ENCODE measurements around the gene NCAPD3. TPM values are rescaled to one million over a fixed set of nuclear protein-coding genes. Genes with fewer than 3 reads are reported as not detected.

The NCAPD3 gene
- total RNA-seq, 1 experiment from 2014 or later: 63.0 TPM

DNA sequence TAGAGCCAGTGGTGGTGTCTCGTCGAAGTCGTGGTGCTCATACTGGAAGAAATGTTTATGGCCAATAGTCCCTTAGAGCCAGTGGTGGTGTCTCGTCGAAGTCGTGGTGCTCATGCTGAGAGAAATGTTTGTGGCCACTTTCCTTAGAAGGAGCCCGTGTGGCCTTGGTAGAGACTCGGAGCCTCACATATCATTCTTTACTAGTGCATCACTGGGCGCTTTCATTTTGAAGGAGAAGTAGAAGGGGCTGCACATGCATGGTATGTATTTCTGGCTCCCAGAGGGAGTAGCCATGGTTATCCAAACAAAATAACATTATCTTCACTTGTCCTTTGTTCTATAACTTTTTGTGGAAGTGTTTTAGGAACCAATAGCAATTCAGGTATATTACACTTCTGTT lies 85.4 kb downstream of the NCAPD3 start:
- Mint-ChIP-seq H3K27ac (no peak overlapping the region), H3K36me3 (peaks cover 37% of the 10 kb centered on the region), H3K27me3 (ENCODE audit: low read depth) (no peaks in the 10 kb centered on the region), H3K9me3 (peaks cover 29% of the 10 kb centered on the region), H3K4me1 (peaks cover 10% of the 10 kb centered on the region), H3K4me3 (no peak overlapping the region)
- ChIA-PET CTCF (interaction anchor here (2.0 to 2.5 kb wide), 2 partner anchors 88 to 93 kb away, joined by 10 to 13 read pairs; no protein-coding TSS in a partner anchor), POLR2A (no interaction called here)
- ATAC-seq: no peak
- TF ChIP-seq GRHL2 (CRISPR knock-in tag; IDR thresholded peaks at IDR 0.05; ENCODE audit: insufficient replicate concordance, severe bottlenecking): no peak
- TF ChIP-seq GABPB1 (CRISPR knock-in tag; IDR thresholded peaks at IDR 0.05): no peak
- no peak for TF ChIP-seq OVOL2 (CRISPR knock-in tag; IDR thresholded peaks at IDR 0.05; ENCODE audit: borderline replicate concordance)
- no peak for TF ChIP-seq FOXP1 (CRISPR knock-in tag; IDR thresholded peaks at IDR 0.05; ENCODE audit: borderline replicate concordance)
- TF ChIP-seq TP53 (CRISPR knock-in tag; IDR thresholded peaks at IDR 0.05): no peak
- TF ChIP-seq RELA (CRISPR knock-in tag; IDR thresholded peaks at IDR 0.05; ENCODE audit: borderline replicate concordance): no peak
- TF ChIP-seq FOXJ3 (CRISPR knock-in tag; IDR thresholded peaks at IDR 0.05; ENCODE audit: borderline replicate concordance): no peak
- TF ChIP-seq, protein P1, sequence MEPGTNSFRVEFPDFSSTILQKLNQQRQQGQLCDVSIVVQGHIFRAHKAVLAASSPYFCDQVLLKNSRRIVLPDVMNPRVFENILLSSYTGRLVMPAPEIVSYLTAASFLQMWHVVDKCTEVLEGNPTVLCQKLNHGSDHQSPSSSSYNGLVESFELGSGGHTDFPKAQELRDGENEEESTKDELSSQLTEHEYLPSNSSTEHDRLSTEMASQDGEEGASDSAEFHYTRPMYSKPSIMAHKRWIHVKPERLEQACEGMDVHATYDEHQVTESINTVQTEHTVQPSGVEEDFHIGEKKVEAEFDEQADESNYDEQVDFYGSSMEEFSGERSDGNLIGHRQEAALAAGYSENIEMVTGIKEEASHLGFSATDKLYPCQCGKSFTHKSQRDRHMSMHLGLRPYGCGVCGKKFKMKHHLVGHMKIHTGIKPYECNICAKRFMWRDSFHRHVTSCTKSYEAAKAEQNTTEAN (CRISPR knock-in tag; IDR thresholded peaks at IDR 0.05): no peak
- TF ChIP-seq, protein P2, sequence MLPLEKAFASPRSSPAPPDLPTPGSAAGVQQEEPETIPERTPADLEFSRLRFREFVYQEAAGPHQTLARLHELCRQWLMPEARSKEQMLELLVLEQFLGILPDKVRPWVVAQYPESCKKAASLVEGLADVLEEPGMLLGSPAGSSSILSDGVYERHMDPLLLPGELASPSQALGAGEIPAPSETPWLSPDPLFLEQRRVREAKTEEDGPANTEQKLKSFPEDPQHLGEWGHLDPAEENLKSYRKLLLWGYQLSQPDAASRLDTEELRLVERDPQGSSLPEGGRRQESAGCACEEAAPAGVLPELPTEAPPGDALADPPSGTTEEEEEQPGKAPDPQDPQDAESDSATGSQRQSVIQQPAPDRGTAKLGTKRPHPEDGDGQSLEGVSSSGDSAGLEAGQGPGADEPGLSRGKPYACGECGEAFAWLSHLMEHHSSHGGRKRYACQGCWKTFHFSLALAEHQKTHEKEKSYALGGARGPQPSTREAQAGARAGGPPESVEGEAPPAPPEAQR (CRISPR knock-in tag; IDR thresholded peaks at IDR 0.05): no peak
- no peak for TF ChIP-seq EMX1 (CRISPR knock-in tag; IDR thresholded peaks at IDR 0.05)
- TF ChIP-seq, protein P3, sequence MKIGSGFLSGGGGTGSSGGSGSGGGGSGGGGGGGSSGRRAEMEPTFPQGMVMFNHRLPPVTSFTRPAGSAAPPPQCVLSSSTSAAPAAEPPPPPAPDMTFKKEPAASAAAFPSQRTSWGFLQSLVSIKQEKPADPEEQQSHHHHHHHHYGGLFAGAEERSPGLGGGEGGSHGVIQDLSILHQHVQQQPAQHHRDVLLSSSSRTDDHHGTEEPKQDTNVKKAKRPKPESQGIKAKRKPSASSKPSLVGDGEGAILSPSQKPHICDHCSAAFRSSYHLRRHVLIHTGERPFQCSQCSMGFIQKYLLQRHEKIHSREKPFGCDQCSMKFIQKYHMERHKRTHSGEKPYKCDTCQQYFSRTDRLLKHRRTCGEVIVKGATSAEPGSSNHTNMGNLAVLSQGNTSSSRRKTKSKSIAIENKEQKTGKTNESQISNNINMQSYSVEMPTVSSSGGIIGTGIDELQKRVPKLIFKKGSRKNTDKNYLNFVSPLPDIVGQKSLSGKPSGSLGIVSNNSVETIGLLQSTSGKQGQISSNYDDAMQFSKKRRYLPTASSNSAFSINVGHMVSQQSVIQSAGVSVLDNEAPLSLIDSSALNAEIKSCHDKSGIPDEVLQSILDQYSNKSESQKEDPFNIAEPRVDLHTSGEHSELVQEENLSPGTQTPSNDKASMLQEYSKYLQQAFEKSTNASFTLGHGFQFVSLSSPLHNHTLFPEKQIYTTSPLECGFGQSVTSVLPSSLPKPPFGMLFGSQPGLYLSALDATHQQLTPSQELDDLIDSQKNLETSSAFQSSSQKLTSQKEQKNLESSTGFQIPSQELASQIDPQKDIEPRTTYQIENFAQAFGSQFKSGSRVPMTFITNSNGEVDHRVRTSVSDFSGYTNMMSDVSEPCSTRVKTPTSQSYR (CRISPR knock-in tag; IDR thresholded peaks at IDR 0.05): no peak
- TF ChIP-seq, protein P4, sequence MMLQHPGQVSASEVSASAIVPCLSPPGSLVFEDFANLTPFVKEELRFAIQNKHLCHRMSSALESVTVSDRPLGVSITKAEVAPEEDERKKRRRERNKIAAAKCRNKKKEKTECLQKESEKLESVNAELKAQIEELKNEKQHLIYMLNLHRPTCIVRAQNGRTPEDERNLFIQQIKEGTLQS (CRISPR knock-in tag; conservative IDR thresholded peaks at IDR 0.05): no peak
- no peak for TF ChIP-seq ESRRA (CRISPR knock-in tag; IDR thresholded peaks at IDR 0.05; ENCODE audit: borderline replicate concordance)
- TF ChIP-seq, protein P5, sequence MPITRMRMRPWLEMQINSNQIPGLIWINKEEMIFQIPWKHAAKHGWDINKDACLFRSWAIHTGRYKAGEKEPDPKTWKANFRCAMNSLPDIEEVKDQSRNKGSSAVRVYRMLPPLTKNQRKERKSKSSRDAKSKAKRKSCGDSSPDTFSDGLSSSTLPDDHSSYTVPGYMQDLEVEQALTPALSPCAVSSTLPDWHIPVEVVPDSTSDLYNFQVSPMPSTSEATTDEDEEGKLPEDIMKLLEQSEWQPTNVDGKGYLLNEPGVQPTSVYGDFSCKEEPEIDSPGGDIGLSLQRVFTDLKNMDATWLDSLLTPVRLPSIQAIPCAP (CRISPR knock-in tag; IDR thresholded peaks at IDR 0.05): no peak
- TF ChIP-seq, protein P6, sequence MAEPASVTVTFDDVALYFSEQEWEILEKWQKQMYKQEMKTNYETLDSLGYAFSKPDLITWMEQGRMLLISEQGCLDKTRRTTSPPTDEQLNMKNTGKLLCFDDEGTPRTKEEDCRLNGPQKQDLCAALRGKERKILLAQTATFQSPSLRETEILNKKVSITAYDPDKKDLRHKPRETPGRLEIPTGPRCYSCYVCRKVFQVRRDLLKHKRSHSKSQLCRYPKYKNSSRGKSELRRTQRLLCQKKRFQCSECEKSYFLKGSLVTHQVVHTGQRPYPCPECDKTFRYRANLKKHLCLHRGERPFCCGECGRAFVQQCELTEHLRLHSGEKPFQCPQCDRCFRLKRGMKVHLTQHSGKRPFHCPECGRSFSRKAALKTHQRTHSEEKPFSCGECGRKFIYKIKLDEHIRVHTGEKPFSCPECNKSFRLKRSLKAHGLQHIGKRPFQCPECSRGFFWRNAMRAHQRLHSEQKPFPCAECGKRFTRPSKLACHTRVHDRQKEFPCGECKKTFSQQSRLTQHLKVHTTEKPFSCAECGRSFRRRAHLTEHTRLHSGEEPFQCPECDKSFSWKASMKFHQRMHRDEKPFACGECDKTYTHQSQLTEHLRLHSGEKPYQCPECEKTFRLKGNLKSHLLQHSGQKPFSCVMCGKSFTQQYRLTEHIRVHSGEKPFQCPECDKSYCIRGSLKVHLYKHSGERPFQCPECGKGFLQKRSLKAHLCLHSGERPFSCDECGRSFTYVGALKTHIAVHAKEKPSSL (CRISPR knock-in tag; conservative IDR thresholded peaks at IDR 0.05): no peak
- TF ChIP-seq, protein P7, sequence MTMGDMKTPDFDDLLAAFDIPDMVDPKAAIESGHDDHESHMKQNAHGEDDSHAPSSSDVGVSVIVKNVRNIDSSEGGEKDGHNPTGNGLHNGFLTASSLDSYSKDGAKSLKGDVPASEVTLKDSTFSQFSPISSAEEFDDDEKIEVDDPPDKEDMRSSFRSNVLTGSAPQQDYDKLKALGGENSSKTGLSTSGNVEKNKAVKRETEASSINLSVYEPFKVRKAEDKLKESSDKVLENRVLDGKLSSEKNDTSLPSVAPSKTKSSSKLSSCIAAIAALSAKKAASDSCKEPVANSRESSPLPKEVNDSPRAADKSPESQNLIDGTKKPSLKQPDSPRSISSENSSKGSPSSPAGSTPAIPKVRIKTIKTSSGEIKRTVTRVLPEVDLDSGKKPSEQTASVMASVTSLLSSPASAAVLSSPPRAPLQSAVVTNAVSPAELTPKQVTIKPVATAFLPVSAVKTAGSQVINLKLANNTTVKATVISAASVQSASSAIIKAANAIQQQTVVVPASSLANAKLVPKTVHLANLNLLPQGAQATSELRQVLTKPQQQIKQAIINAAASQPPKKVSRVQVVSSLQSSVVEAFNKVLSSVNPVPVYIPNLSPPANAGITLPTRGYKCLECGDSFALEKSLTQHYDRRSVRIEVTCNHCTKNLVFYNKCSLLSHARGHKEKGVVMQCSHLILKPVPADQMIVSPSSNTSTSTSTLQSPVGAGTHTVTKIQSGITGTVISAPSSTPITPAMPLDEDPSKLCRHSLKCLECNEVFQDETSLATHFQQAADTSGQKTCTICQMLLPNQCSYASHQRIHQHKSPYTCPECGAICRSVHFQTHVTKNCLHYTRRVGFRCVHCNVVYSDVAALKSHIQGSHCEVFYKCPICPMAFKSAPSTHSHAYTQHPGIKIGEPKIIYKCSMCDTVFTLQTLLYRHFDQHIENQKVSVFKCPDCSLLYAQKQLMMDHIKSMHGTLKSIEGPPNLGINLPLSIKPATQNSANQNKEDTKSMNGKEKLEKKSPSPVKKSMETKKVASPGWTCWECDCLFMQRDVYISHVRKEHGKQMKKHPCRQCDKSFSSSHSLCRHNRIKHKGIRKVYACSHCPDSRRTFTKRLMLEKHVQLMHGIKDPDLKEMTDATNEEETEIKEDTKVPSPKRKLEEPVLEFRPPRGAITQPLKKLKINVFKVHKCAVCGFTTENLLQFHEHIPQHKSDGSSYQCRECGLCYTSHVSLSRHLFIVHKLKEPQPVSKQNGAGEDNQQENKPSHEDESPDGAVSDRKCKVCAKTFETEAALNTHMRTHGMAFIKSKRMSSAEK (CRISPR knock-in tag; IDR thresholded peaks at IDR 0.05; ENCODE audit: borderline replicate concordance): no peak
- TF ChIP-seq, protein P8, sequence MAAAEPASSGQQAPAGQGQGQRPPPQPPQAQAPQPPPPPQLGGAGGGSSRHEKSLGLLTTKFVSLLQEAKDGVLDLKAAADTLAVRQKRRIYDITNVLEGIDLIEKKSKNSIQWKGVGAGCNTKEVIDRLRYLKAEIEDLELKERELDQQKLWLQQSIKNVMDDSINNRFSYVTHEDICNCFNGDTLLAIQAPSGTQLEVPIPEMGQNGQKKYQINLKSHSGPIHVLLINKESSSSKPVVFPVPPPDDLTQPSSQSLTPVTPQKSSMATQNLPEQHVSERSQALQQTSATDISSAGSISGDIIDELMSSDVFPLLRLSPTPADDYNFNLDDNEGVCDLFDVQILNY (CRISPR knock-in tag; IDR thresholded peaks at IDR 0.05): no peak
- no peak for DNase-seq (ENCODE audit: low spot score)
